Activated naive CD4-positive, alpha-beta T cell treated with anti-CD3 and anti-CD28 coated beads, Interleukin-2, amount 10 ng/mL, durations not matched to agents 7 days and 5 days (primary cell): ENCODE measurements around the gene RAX2.
"Not testable (repeated sequence)": the region's sequence is repeated elsewhere in the genome, so short reads cannot be mapped to it uniquely, and the experiment has no call there.

ENCODE experiments used
- CTCF ChIA-PET: fragments of 350-600 bp; sonication (Branson Sonifier 250); formaldehyde crosslinking; loops from one replicate; lab custom pipeline; 2021; ENCODE audit warnings: antibody characterized with exemption; lab: Charles Lee
- DNase-seq: peaks from one replicate; pipeline ENCODE4 v3.0.0-alpha.2; 2020
- H3K27ac Mint-ChIP-seq: one replicate; pipeline ENCODE4 v1.8.0; 2021; ENCODE audit warnings: mild to moderate bottlenecking, moderate library complexity, mixed read lengths
- H3K27me3 Mint-ChIP-seq: one replicate; pipeline ENCODE4 v1.8.0; 2021; ENCODE audit warnings: mild to moderate bottlenecking, mixed read lengths
- H3K36me3 Mint-ChIP-seq: one replicate; pipeline ENCODE4 v1.8.0; 2021; ENCODE audit warnings: mixed read lengths
- H3K4me1 Mint-ChIP-seq: one replicate; pipeline ENCODE4 v1.8.0; 2021; ENCODE audit warnings: mixed read lengths
- H3K4me3 Mint-ChIP-seq: one replicate; pipeline ENCODE4 v1.8.0; 2021; ENCODE audit warnings: mild to moderate bottlenecking, moderate library complexity, mixed read lengths
- H3K9me3 Mint-ChIP-seq: one replicate; pipeline ENCODE4 v1.8.0; 2021; ENCODE audit warnings: mixed read lengths

The RAX2 gene

DNA sequence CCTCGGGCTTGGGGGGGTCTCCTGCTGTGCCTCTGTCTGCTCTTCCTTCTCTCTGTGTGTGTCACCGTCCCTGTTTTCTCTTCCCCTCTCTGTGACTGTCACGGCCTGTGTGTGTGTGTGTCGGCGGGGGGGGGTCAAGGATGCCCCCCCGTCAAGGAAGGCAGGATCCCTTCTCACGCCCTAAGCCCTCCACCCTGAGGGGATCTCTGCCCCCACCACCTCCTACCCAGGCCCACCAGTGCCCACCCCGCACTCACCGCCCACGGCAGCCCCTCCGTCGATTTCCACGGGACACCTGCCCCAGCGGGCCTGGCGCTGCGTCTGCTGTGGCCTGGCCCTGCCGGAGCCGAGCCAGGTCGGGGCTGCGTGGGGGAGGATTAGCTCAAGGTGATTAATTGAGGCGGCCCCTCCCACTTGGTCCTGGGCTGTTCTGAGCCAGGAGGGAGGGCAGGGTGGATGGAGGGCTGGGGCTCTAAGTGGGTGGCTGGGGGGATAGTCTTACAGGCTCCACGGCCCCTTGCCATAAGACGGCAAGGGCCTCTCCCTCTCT is at the start of gene RAX2:
Gene RAX2 (minus strand): TSS at position 323 of the 550 bp plus-strand sequence. CDS start 486 bp downstream, outside the sequence.
- CTCF ChIA-PET = no interaction called here
- Mint-ChIP-seq H3K27ac (no peak within 1 kb of the TSS), H3K36me3 (peaks cover 7% of the 10 kb centered on the region), H3K27me3 (no peaks in the 10 kb centered on the region), H3K4me3 (no peak within 1 kb of the TSS), H3K4me1 (peaks cover 7% of the 10 kb centered on the region), H3K9me3 (no peaks in the 10 kb centered on the region)
- DNase-seq = no peak

- H3K27ac Mint-ChIP-seq = no peak overlapping the region
- H3K4me3 Mint-ChIP-seq = no peak overlapping the region
Measured at GRCh38 chr19:3821156-3821555, 49.1 kb upstream of the RAX2 start.

DNA sequence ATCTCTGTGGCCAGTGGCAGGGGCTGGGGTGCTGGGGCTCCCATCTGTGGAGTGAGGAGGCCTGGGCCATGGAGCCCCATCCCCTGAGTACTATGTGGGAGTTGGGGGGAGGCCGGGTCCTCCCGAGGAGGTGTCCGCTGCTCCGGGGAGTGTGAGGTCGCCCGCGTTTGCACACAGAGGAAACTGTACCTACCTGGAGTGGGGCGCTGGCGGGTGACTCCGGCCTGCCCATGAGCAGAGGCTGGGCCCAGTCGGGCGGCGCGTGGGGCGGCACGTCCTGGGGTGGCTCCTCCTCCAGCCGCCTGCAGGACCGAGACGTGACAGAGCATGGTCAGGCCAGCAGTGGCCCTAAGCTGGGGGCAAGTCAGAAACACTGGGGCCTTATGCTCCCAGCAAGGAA is 48.0 kb upstream of the RAX2 start:
- Mint-ChIP-seq H3K4me1 (peaks cover 26% of the 10 kb centered on the region), H3K4me3 (no peak overlapping the region), H3K36me3 (no peaks in the 10 kb centered on the region), H3K27me3 (peaks cover 20% of the 10 kb centered on the region), H3K27ac (no peak overlapping the region), H3K9me3 (no peaks in the 10 kb centered on the region)
- no peak for DNase-seq
- CTCF ChIA-PET = interaction anchor here (6.1 kb wide), 1 partner anchor 57 kb away, joined by 50 read pairs; the partner anchor contains the start of genes APBA3 and MRPL54

More at GRCh38 chr19:3821156-3821555, 49.1 kb upstream of the RAX2 start:
- peaks cover 23% of the 10 kb centered on the region for H3K4me1 Mint-ChIP-seq
- H3K9me3 Mint-ChIP-seq = no peaks in the 10 kb centered on the region
- no peak for DNase-seq
- peaks cover 24% of the 10 kb centered on the region for H3K27me3 Mint-ChIP-seq
- no peaks in the 10 kb centered on the region for H3K36me3 Mint-ChIP-seq
- CTCF ChIA-PET = interaction anchor here (1.1 to 6.1 kb wide), 7 partner anchors 9 to 381 kb away, joined by 4 to 50 read pairs (median 6); partner anchors contain the start of genes APBA3 and MRPL54

GRCh38 chr19:3818918-3819317 is 46.9 kb upstream of the RAX2 start:
- H3K9me3 Mint-ChIP-seq = no peaks in the 10 kb centered on the region
- H3K4me1 Mint-ChIP-seq = peaks cover 36% of the 10 kb centered on the region
- no peak overlapping the region for H3K27ac Mint-ChIP-seq
- H3K27me3 Mint-ChIP-seq = peaks cover 20% of the 10 kb centered on the region
- peaks cover 2% of the 10 kb centered on the region for H3K36me3 Mint-ChIP-seq
- H3K4me3 Mint-ChIP-seq = no peak overlapping the region
- no peak for DNase-seq
- CTCF ChIA-PET = interaction anchor here (0.8 to 6.1 kb wide), 6 partner anchors 21 to 100 kb away, joined by 3 to 50 read pairs (median 6); partner anchors contain the start of genes APBA3 and MRPL54

DNA sequence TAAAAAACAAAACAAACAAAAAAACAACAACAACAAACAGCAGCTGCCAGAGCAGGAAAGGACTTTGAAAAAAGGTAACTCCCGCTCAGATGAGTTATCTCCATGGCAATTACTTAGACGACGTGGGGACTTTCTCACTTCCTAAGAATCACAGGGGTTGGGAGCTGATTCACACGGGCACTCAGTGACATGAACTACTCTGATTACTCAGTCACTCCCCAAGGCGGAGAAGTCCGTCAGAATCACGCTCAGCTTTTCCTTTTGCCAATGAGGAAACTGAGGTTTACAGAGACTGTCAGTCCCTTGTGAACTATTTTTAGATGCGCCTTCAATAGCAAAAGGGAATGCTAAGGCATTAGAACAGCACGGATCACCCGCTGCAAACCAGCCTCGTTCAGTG is 46.4 kb upstream of the RAX2 start:
- peaks cover 16% of the 10 kb centered on the region for H3K27me3 Mint-ChIP-seq
- H3K9me3 Mint-ChIP-seq = no peaks in the 10 kb centered on the region
- H3K4me1 Mint-ChIP-seq = peaks cover 41% of the 10 kb centered on the region
- H3K4me3 Mint-ChIP-seq = no peak overlapping the region
- no peak for DNase-seq
- no peak overlapping the region for H3K27ac Mint-ChIP-seq
- CTCF ChIA-PET = interaction anchor here (0.8 to 6.1 kb wide), 6 partner anchors 20 to 100 kb away, joined by 3 to 50 read pairs (median 6); partner anchors contain the start of genes APBA3 and MRPL54
- H3K36me3 Mint-ChIP-seq = peaks cover 3% of the 10 kb centered on the region

- Mint-ChIP-seq H3K27ac (no peak overlapping the region), H3K4me1 (peaks cover 48% of the 10 kb centered on the region), H3K27me3 (peaks cover 9% of the 10 kb centered on the region), H3K9me3 (no peaks in the 10 kb centered on the region), H3K36me3 (peaks cover 3% of the 10 kb centered on the region), H3K4me3 (no peak overlapping the region)
- DNase-seq = no peak
- CTCF ChIA-PET = interaction anchor here (0.9 to 6.1 kb wide), 5 partner anchors 20 to 99 kb away, joined by 3 to 50 read pairs (median 8); partner anchors contain the start of genes APBA3 and MRPL54
Measured at GRCh38 chr19:3817761-3818160, 45.7 kb upstream of the RAX2 start.

GRCh38 chr19:3816566-3817218 is 44.7 kb upstream of the RAX2 start:
- Mint-ChIP-seq H3K9me3 (no peaks in the 10 kb centered on the region), H3K36me3 (peaks cover 3% of the 10 kb centered on the region), H3K27ac (no peak overlapping the region), H3K4me1 (peaks cover 52% of the 10 kb centered on the region), H3K27me3 (peaks cover under 1% of the 10 kb centered on the region), H3K4me3 (no peak overlapping the region)
- DNase-seq = no peak
- CTCF ChIA-PET = no interaction called here

DNA sequence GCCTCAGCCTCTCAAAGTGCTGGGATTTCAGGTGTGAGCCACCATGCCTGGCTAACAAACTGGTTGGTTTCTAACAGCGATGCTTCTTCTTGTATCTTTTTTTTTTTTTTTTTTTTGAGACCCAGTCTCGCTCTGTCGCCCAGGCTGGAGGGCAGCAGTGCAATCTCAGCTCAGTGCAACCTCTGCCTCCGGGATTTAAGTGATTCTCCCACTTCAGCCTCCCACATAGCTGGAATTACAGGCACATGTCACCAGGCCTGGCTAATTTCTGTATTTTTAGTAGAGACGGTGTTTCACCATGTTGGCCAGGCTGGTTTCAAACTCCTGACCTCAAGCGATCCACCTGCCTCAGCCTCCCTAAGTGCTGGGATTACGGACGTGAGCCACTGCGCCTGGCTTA is 44.1 kb upstream of the RAX2 start:
- H3K36me3 Mint-ChIP-seq, CTCF ChIA-PET, H3K27ac Mint-ChIP-seq, H3K9me3 Mint-ChIP-seq, H3K27me3 Mint-ChIP-seq, H3K4me3 Mint-ChIP-seq, DNase-seq: not testable (repeated sequence)
- H3K4me1 Mint-ChIP-seq = peaks cover 50% of the 10 kb centered on the region

DNA sequence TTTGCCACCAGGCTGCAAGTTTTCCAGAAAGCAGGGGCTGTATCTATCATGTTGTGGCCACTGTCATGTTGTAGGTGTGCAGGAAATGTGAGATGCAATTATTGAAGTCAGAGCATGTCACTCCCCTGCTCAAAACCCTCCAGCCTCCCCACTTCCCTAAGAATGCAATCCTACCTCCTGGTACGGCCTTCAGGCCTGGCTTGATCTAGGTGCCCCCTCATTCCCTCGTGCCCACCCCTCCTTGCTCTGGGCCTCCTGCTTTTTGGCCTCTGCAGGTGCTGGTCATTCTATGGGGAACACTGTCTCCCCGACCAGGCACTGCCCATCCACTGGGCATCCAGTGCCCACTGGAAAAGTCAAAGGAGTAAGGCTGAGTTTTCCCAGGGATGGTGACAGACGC is 42.6 kb upstream of the RAX2 start:
- Mint-ChIP-seq H3K27ac (peak overlapping the region; percentile 95), H3K27me3 (no peaks in the 10 kb centered on the region), H3K4me3 (no peak overlapping the region), H3K9me3 (no peaks in the 10 kb centered on the region), H3K36me3 (peaks cover 3% of the 10 kb centered on the region), H3K4me1 (peaks cover 52% of the 10 kb centered on the region)
- no peak for DNase-seq
- CTCF ChIA-PET = no interaction called here

- CTCF ChIA-PET = no interaction called here
- H3K36me3 Mint-ChIP-seq = peaks cover 3% of the 10 kb centered on the region
Measured at GRCh38 chr19:3813473-3814392, 41.7 kb upstream of the RAX2 start.

GRCh38 chr19:3810708-3811355 is 38.8 kb upstream of the RAX2 start:
- DNase-seq = no peak
- H3K36me3 Mint-ChIP-seq = peaks cover 3% of the 10 kb centered on the region
- no peaks in the 10 kb centered on the region for H3K27me3 Mint-ChIP-seq
- H3K4me3 Mint-ChIP-seq = no peak overlapping the region
- H3K4me1 Mint-ChIP-seq = peaks cover 50% of the 10 kb centered on the region
- H3K27ac Mint-ChIP-seq = peak overlapping the region; percentile 37
- CTCF ChIA-PET = no interaction called here
- peaks cover 9% of the 10 kb centered on the region for H3K9me3 Mint-ChIP-seq

More at GRCh38 chr19:3813473-3814392, 41.7 kb upstream of the RAX2 start:
- DNase-seq = peak; percentile 32
- Mint-ChIP-seq H3K4me3 (peak overlapping the region; percentile 50), H3K4me1 (peaks cover 54% of the 10 kb centered on the region), H3K27me3 (no peaks in the 10 kb centered on the region), H3K9me3 (peaks cover 2% of the 10 kb centered on the region), H3K27ac (peak overlapping the region; percentile 95)

DNA sequence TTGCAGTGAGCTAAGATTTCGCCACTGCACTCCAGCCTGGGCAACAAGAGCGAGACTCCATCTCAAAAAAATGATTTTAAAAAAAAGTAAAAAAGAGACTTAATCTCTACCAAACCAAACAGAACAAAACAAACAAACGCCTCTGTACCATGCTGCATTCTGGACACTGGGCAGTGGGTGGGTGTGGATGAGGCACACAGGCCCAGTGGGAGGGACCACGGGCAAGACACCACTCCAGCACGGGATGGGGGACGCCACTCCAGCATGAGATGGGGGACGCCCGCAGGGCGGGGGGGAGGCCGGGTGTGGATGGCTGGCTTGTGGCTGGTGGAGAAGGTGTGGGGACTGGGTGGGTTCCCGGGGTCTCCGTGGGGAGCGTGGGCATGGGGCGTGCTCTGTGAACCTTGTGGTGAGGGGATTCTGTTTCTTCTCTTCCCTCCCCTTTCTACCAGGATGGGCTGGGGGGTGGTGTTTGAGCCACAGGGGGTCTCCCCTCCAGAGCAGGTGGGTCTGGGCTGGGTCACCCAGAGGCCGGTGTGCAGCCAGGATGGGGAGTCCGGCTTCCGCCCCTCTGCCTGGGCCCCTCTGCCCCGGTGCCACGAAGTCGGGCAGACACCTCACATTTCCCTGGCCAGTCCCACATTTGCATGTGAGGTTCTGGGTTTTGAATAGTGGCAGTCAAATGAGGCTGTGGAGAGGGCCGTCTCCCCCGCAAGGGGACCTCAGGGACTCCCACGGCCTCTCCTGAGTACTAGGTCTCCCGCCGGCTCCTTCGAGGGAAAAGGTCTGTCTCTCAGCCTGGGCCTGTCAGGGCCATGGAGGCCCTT is 38.1 kb upstream of the RAX2 start:
- Mint-ChIP-seq H3K36me3 (peaks cover 3% of the 10 kb centered on the region), H3K4me1 (peaks cover 54% of the 10 kb centered on the region), H3K27me3 (no peaks in the 10 kb centered on the region), H3K27ac (no peak overlapping the region), H3K9me3 (peaks cover 9% of the 10 kb centered on the region), H3K4me3 (no peak overlapping the region)
- no peak for DNase-seq
- CTCF ChIA-PET = no interaction called here
